Fibroblast of mammary gland (primary cell): ENCODE measurements around the gene KRAS.
A peak's percentile ranks its signal among the peaks of the same experiment; 100 is the strongest.

Experiments used
- DNase-seq: peaks from one replicate; pipeline ENCODE4 v3.0.0-alpha.2; 2010; ENCODE audit warnings: low read depth
- H3K4me3 ChIP-seq: 2 replicates; pipeline ENCODE4 v1.5.1; 2011; ENCODE audit warnings: low read depth, mild to moderate bottlenecking, low read length, moderate library complexity; ENCODE audit not compliant: control insufficient read depth
- CTCF ChIP-seq: conservative IDR thresholded peaks from 2 replicates; pipeline ENCODE4 v1.5.1; 2011; ENCODE audit warnings: low read depth, low read length, inconsistent platforms; ENCODE audit not compliant: control insufficient read depth, insufficient read depth

The KRAS gene

GRCh38 chr12:25207411-25207810, 43.3 kb downstream of the KRAS start:
- TF ChIP-seq CTCF, result no peak
- no peak for DNase-seq
- no peak overlapping the region for H3K4me3 ChIP-seq

GRCh38 chr12:25202137-25202536, 48.6 kb downstream of the KRAS start:
- TF ChIP-seq CTCF, result no peak
- DNase-seq, result no peak
- H3K4me3 ChIP-seq, result no peak overlapping the region

GRCh38 chr12:25200703-25201102, 50.0 kb downstream of the KRAS start:
- no peak for TF ChIP-seq CTCF
- no peak overlapping the region for H3K4me3 ChIP-seq
- peak; percentile 24 for DNase-seq

- TF ChIP-seq CTCF, result no peak
- no peak overlapping the region for H3K4me3 ChIP-seq
- no peak for DNase-seq
These were observed 53.1 kb downstream of the KRAS start for GRCh38 chr12:25197608-25198007.

GRCh38 chr12:25195056-25195971, 55.4 kb downstream of the KRAS start, which contains the start of the genes DNAI7 and ETFRF1:
Gene DNAI7 (minus strand): TSS chr12:25195160. CDS start chr12:25195078, 82 bp downstream.
Gene ETFRF1 (plus strand): TSS chr12:25195237. CDS start chr12:25203957, 8,720 bp downstream.
- no peak for TF ChIP-seq CTCF
- DNase-seq, result peak; percentile 87
- H3K4me3 ChIP-seq, result peak within 1 kb of the TSS; percentile 79

- DNase-seq, result no peak
- TF ChIP-seq CTCF, result no peak
- H3K4me3 ChIP-seq, result peak overlapping the region; percentile 79
These were observed 56.0 kb downstream of the KRAS start for GRCh38 chr12:25194722-25195055.
